Stimulated activated CD4-positive, alpha-beta T cell treated with anti-CD3 and anti-CD28 coated beads, TNF-alpha, amount 100 ng/mL, for 48 hours (primary cell): Measurements from ENCODE around the gene GCFC2.

ENCODE experiments used
- DNase-seq, 3 donors: peaks; one replicate each; pipeline ENCODE4 v3.0.0-alpha.2; 2020; ENCODE audit warnings: low read depth in 3 of 3

The GCFC2 gene

DNA sequence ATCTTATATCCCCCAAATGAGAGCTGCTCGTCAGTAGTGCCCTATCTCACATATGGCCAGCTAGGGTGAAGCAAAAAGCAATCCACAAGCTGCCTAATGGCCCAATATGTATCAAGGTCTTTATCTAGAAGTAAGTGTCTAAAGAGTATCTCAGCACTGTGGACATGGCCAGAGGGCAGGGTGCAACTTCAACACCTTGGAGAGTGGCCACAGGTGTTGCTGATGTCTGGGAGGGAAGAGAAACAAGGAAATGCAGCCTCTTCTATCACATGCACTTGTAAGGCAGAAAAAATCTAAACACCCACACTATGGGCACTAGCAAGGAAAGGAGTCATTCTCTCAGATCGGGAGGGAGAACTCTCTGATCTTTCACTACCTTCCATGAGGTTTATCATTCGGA lies 87.8 kb downstream of the GCFC2 start:
- no peak for DNase-seq

DNA sequence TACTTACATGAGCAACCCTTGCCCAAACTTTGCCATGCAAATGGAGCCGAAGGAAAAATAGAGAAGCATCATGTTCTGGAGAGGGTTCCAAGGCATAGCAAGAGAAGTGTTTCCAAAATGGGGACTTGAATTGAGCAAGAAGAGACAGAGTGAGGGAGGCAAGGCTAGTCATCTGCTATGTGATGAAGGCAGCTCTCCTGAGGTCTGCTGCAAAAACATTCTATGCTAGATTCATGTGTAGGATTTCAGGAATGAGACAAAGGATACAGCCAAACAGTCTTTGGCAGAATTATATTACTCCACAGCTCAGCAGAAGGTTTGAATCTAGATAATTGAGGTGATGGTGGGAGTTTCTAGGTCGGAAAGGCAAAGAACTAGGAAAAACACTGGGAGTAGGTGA lies 88.2 kb downstream of the GCFC2 start:
- DNase-seq = no peak

DNA sequence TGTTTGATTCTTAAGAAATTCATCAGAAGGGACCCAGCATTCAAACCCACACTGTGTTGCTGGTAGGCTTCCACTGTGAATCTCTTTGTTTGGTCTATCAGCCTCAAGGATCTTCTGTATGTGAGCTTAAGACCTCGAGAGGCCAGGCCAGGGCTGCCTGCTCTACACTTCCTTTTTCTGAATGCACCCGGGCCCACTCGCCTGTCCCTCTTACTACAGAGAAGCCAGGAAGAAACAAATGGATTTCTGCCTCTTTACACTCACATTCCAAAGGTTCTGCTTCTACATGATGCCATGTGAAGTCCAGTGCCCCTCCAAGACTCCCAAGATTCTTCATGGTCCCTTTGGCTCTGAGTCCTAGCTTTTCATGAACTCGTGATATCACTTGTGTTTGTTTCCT lies 89.5 kb downstream of the GCFC2 start:
- DNase-seq = no peak

DNA sequence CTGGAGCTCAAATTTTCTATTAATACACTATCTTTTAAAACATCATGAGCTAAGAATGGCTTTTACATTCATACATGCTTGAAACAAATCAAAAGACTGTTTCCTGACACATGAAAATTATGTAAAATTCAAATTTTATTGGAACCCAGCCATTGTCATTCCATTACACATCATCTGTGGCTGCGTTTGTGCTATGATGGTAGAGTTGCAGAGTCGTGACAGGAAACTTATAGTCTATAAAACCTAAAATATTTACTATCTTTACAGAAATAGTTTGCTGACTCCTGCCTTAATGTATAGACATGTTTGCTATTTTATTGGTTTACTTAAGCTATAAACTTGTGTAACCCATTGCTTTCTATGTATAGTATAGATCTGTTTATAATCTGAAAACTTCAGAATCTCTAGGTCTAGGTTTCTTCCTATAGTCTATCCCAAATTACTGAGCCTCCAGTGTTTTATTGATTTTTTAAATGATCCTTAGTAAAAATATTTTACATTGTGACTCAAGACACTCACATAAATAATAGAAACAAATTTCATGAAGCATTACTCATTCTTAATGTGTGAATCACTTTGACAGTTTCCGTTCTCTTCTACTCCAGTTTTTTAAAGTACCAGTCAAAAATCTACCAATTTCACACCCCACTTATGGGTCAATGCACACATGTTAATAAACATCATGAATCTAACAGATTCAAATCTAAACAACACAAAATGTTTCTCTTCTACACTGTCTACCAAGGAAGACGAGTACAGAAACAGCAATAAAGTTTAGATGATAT lies 90.6 kb downstream of the GCFC2 start:
- DNase-seq = no peak

DNA sequence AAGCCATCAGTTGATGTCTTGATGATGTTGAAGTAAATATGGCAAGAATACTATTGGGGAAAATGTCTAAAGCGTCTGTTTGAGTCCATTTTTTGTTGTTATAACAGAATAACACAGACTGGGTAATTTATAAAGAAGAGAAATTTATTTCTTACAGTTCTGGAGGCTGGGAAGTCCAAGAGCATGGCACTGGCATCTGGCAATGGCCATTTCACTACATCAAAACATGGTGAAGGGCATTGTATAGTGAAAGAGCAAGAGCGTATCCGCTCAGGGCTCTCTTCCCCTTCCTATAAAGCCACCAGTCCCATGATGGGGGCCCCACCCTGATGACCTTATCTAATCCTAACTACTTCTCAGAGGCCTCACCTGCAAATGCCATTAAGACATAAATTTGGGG lies 93.8 kb downstream of the GCFC2 start:
- no peak for DNase-seq

DNA sequence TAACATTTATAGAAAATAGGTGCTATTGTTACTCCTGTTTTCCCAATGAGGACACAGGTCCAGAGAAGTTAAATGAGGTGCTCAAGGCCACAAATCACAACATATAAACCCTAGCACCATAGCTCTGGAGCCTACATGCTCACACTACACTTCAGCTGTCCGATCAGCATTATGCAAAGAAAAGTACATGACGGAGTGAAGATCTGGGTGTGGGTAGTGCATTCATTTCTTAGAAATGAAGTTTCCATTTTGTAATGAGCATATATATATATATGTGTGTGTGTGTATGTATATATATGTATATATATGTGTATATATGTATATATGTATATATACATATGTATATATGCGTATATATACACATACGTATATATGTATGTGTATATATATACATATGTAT lies 94.3 kb downstream of the GCFC2 start:
- DNase-seq = no peak

DNA sequence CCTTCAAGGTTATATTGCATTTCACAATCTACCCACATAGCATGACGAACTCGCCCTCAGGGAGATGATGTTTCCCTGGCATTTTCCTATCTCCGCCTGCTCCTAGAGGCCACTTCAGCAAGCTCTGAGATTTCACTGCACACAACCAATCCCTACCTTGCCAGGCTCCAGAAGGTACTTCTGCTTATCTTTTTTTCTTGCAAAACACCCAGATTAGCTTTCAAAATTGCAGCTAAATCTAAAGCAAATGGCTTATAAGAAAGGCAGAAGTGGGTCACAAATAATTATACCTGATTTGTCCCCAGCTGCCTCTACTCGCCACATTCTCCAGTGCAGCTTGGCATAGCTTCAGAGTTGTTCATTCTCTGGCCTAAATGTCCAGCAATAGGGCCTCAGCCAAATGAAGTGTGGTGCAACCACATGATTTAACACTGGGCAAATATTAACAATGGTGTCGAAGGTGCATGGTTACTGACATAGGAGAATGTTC lies 96.5 kb downstream of the GCFC2 start:
- DNase-seq = no peak

DNA sequence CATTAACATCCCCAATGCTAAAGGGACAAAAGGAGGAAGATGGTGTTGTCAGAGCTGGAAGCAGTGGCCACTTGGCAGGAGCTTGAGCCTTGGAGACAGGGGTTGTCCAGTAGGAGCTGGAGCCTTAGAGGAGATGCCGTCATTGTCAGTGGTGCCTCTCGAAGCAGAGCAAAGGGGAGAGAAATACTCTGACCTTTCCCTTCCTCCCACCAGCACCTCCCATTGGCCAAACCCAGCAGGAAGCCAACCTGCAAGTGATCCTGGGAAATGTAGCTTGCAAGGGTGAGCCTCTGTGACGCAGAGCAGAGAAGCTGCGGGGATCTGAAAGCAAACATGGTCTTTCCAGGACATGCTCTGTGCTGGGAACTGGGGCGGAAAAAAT lies 97.9 kb downstream of the GCFC2 start:
- no peak for DNase-seq
